Cerebellar cortex (tissue), 1 donor: Measurements from ENCODE around the gene TRDN.

Source experiments
- DNase-seq: peaks from one replicate; pipeline ENCODE4 v3.0.0-alpha.2; 2015; ENCODE audit warnings: low spot score

Gene TRDN

GRCh38 chr6:123636782-123637181 is at the start of gene TRDN:
Gene TRDN, minus strand, starts transcription at chr6:123636950. Its CDS starts 175 bp downstream, at chr6:123636775.
- DNase-seq: no peak

- no peak for DNase-seq
Observed at GRCh38 chr6:123681957-123682462, 45.3 kb upstream of the TRDN start.

GRCh38 chr6:123677897-123678296 is 41.1 kb upstream of the TRDN start:
- no peak for DNase-seq

GRCh38 chr6:123676793-123677192 is 40.0 kb upstream of the TRDN start:
- no peak for DNase-seq

- DNase-seq: no peak
Observed at GRCh38 chr6:123668965-123669591, 32.3 kb upstream of the TRDN start.

- DNase-seq: no peak
Observed at GRCh38 chr6:123668063-123668462, 31.3 kb upstream of the TRDN start.

GRCh38 chr6:123663436-123663835 is 26.7 kb upstream of the TRDN start:
- DNase-seq: no peak

GRCh38 chr6:123662757-123663156 is 26.0 kb upstream of the TRDN start:
- DNase-seq: no peak

- DNase-seq: no peak
Observed at GRCh38 chr6:123661105-123661891, 24.5 kb upstream of the TRDN start.

GRCh38 chr6:123659960-123660748 is 23.4 kb upstream of the TRDN start:
- no peak for DNase-seq

- no peak for DNase-seq
Observed at GRCh38 chr6:123658848-123659247, 22.1 kb upstream of the TRDN start.

- no peak for DNase-seq
Observed at GRCh38 chr6:123655521-123656306, 19.0 kb upstream of the TRDN start.

- DNase-seq: no peak
Observed at GRCh38 chr6:123648723-123649122, 12.0 kb upstream of the TRDN start.

GRCh38 chr6:123648020-123648580 is 11.3 kb upstream of the TRDN start:
- no peak for DNase-seq

GRCh38 chr6:123641497-123641896 is 4.7 kb upstream of the TRDN start:
- DNase-seq: no peak

- no peak for DNase-seq
Observed at GRCh38 chr6:123640567-123641187, 3.9 kb upstream of the TRDN start.

- no peak for DNase-seq
Observed at GRCh38 chr6:123638865-123639264, 2.1 kb upstream of the TRDN start.

GRCh38 chr6:123636282-123636681 is 468 bp downstream of the TRDN start:
- no peak for DNase-seq

- no peak for DNase-seq
Observed at GRCh38 chr6:123635567-123635966, 1.2 kb downstream of the TRDN start.

- DNase-seq: no peak
Observed at GRCh38 chr6:123635144-123635543, 1.6 kb downstream of the TRDN start.

GRCh38 chr6:123632641-123633040 is 4.1 kb downstream of the TRDN start:
- DNase-seq: no peak
